ENCODE measurements around the gene FLOT2. TPM values are rescaled to one million over a fixed set of nuclear protein-coding genes. Genes with fewer than 3 reads are reported as not detected.

Gene FLOT2
- total RNA-seq, 1 experiment from 2014 or later: 23.1 TPM

GRCh38 chr17:28941251-28941650 lies 43.7 kb upstream of the FLOT2 start:
- ATAC-seq: no peak

GRCh38 chr17:28940675-28941074 lies 43.1 kb upstream of the FLOT2 start:
- H3K4me2 ChIP-seq (ENCODE audit: low read length): no peak overlapping the region
- H3K4me1 ChIP-seq (ENCODE audit: insufficient read depth, low read length): peaks cover 24% of the 10 kb centered on the region
- peaks cover 96% of the 10 kb centered on the region for H3K79me2 ChIP-seq (ENCODE audit: low read length)
- H3K4me3 ChIP-seq (ENCODE audit: low read length): no peak overlapping the region
- no peaks in the 10 kb centered on the region for H3F3A ChIP-seq (ENCODE audit: low read length, unreplicated experiment)
- DNase-seq (no peak), ATAC-seq (no peak)
- H3K27ac ChIP-seq (ENCODE audit: low read length): no peak overlapping the region
- no peak overlapping the region for H3K9ac ChIP-seq (ENCODE audit: low read length)
- intact Hi-C loops (cut with micrococcal nuclease): no loop called here
- ChIA-PET CTCF (no interaction called here), POLR2A (ENCODE audit: unreplicated experiment) (no interaction called here)
- no peak for TF ChIP-seq EZH2phosphoT487 (IDR thresholded peaks at IDR 0.05; ENCODE audit: borderline replicate concordance, low read length)
- no peak for TF ChIP-seq CTCF (conservative IDR thresholded peaks at IDR 0.05; ENCODE audit: low read depth, low read length)
- no peak for TF ChIP-seq EZH2 (IDR thresholded peaks at IDR 0.05; ENCODE audit: low read length, unreplicated experiment)
- H4K20me1 ChIP-seq (ENCODE audit: low read length): peaks cover 8% of the 10 kb centered on the region; the same call in 1 of the 2 replicates
- no peaks in the 10 kb centered on the region for H3K27me3 ChIP-seq (ENCODE audit: low read length)
- H3K9me3 ChIP-seq (ENCODE audit: low read length): no peaks in the 10 kb centered on the region
- no TSS peak for BruUV-seq (replicated peaks)
- H2AFZ ChIP-seq (ENCODE audit: low read length): no peak overlapping the region
- peaks cover 20% of the 10 kb centered on the region; the same call in 1 of the 2 replicates for H3K36me3 ChIP-seq (ENCODE audit: low read depth, low read length)
- H3K9me2 ChIP-seq (replicated peaks; ENCODE audit: low read length): no peaks in the 10 kb centered on the region

More at GRCh38 chr17:28941251-28941650, 43.7 kb upstream of the FLOT2 start:
- H3K36me3 ChIP-seq (ENCODE audit: low read depth, low read length): peaks cover 20% of the 10 kb centered on the region; the same call in 1 of the 2 replicates
- no peak for DNase-seq
- H2AFZ ChIP-seq (ENCODE audit: low read length): no peak overlapping the region
- POLR2A ChIA-PET (ENCODE audit: unreplicated experiment): no interaction called here
- no peaks in the 10 kb centered on the region for H3K9me2 ChIP-seq (replicated peaks; ENCODE audit: low read length)
- intact Hi-C loops (cut with micrococcal nuclease): no loop called here
- H3K4me1 ChIP-seq (ENCODE audit: insufficient read depth, low read length): peaks cover 29% of the 10 kb centered on the region
- H3K79me2 ChIP-seq (ENCODE audit: low read length): peaks cover 95% of the 10 kb centered on the region
- TF ChIP-seq CTCF (conservative IDR thresholded peaks at IDR 0.05; ENCODE audit: low read depth, low read length): no peak
- H3K9me3 ChIP-seq (ENCODE audit: low read length): no peaks in the 10 kb centered on the region
- H3K27me3 ChIP-seq (ENCODE audit: low read length): no peaks in the 10 kb centered on the region
- H3K9ac ChIP-seq (ENCODE audit: low read length): no peak overlapping the region
- H3F3A ChIP-seq (ENCODE audit: low read length, unreplicated experiment): no peaks in the 10 kb centered on the region
- BruUV-seq (replicated peaks): no TSS peak
- no peak overlapping the region for H3K4me3 ChIP-seq (ENCODE audit: low read length)
- CTCF ChIA-PET: no interaction called here
- H4K20me1 ChIP-seq (ENCODE audit: low read length): peaks cover 8% of the 10 kb centered on the region; the same call in 1 of the 2 replicates
- H3K27ac ChIP-seq (ENCODE audit: low read length): no peak overlapping the region
- H3K4me2 ChIP-seq (ENCODE audit: low read length): no peak overlapping the region

GRCh38 chr17:28940142-28940541 lies 42.6 kb upstream of the FLOT2 start:
- peaks cover 96% of the 10 kb centered on the region for H3K79me2 ChIP-seq (ENCODE audit: low read length)
- H3K36me3 ChIP-seq (ENCODE audit: low read depth, low read length): peaks cover 20% of the 10 kb centered on the region; the same call in 1 of the 2 replicates
- intact Hi-C loops (cut with micrococcal nuclease): no loop called here
- H2AFZ ChIP-seq (ENCODE audit: low read length): no peak overlapping the region
- ChIA-PET CTCF (no interaction called here), POLR2A (ENCODE audit: unreplicated experiment) (interaction anchor here (0.9 kb wide), 1 partner anchor 11 kb away, joined by 3 read pairs; the partner anchor contains the start of gene PHF12)
- no peaks in the 10 kb centered on the region for H3F3A ChIP-seq (ENCODE audit: low read length, unreplicated experiment)
- H3K4me1 ChIP-seq (ENCODE audit: insufficient read depth, low read length): peaks cover 19% of the 10 kb centered on the region
- no peaks in the 10 kb centered on the region for H3K9me3 ChIP-seq (ENCODE audit: low read length)
- H3K27me3 ChIP-seq (ENCODE audit: low read length): no peaks in the 10 kb centered on the region
- no peak overlapping the region for H3K4me2 ChIP-seq (ENCODE audit: low read length)
- no peak for TF ChIP-seq EZH2 (IDR thresholded peaks at IDR 0.05; ENCODE audit: low read length, unreplicated experiment)
- TF ChIP-seq CTCF (conservative IDR thresholded peaks at IDR 0.05; ENCODE audit: low read depth, low read length): no peak
- TF ChIP-seq EZH2phosphoT487 (IDR thresholded peaks at IDR 0.05; ENCODE audit: borderline replicate concordance, low read length): no peak
- no peak overlapping the region for H3K9ac ChIP-seq (ENCODE audit: low read length)
- H3K27ac ChIP-seq (ENCODE audit: low read length): no peak overlapping the region
- DNase-seq (no peak), ATAC-seq (no peak)
- H4K20me1 ChIP-seq (ENCODE audit: low read length): peaks cover 8% of the 10 kb centered on the region; the same call in 1 of the 2 replicates
- H3K9me2 ChIP-seq (replicated peaks; ENCODE audit: low read length): no peaks in the 10 kb centered on the region
- no peak overlapping the region for H3K4me3 ChIP-seq (ENCODE audit: low read length)
- BruUV-seq (replicated peaks): no TSS peak
